Breast epithelium (tissue), 3 donors: Measurements from ENCODE around the gene GARIN5A.

Experiments
- POLR2A ChIP-seq: fragments of 450-650 bp; IDR thresholded peaks from one replicate; pipeline ENCODE4 v1.6.1; 2016; ENCODE audit warnings: antibody characterized with exemption, mild to moderate bottlenecking, moderate library complexity
- POLR2AphosphoS5 ChIP-seq, 3 donors: sonication (generic); formaldehyde crosslinking; IDR thresholded peaks; one replicate each; pipeline ENCODE4 v1.6.1; 2017; ENCODE audit warnings: antibody characterized with exemption in 3 of 3
- TF ChIP-seq, protein P1 (sequence below), 3 donors: fragments of 450-650 bp; IDR thresholded peaks; one replicate each; pipeline ENCODE4 v1.5.1; 2016 to 2017; ENCODE audit warnings: antibody characterized with exemption in 3 of 3, mild to moderate bottlenecking in 3 of 3, moderate library complexity in 3 of 3

DNA sequence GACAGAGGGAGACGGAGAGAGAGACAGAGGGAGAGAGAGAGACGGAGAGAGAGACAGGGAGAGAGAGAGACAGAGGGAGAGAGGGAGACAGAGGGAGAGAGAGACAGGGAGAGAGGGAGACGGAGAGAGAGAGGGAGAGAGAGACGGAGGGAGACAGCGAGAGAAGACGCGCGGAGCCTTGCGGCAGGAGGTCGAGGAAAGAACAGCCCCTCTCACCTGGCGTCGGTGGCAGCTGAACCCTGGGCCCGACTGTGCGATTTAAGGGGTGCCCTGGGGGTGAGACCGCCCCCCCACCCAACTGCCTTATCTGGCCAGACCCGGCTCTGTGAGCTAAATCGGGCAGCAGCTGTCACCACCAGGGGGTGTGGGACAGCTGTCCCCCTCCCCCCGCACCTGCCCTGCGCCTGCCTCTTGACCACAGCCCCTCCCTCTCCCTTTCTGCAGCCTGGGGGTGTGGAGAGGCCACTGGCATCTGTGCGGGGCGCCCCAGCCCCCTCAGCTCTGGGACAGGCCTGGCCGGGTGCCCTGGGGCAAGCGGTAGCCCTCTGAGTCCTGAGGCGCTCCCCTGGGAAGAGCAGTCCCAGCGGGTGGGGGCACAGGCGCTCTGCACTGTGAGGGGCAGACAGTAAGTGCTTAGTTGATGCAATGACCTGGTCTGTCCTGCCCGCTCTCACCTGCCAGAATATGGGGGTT is 23.6 kb upstream of the GARIN5A start:
- TF ChIP-seq, protein P1, sequence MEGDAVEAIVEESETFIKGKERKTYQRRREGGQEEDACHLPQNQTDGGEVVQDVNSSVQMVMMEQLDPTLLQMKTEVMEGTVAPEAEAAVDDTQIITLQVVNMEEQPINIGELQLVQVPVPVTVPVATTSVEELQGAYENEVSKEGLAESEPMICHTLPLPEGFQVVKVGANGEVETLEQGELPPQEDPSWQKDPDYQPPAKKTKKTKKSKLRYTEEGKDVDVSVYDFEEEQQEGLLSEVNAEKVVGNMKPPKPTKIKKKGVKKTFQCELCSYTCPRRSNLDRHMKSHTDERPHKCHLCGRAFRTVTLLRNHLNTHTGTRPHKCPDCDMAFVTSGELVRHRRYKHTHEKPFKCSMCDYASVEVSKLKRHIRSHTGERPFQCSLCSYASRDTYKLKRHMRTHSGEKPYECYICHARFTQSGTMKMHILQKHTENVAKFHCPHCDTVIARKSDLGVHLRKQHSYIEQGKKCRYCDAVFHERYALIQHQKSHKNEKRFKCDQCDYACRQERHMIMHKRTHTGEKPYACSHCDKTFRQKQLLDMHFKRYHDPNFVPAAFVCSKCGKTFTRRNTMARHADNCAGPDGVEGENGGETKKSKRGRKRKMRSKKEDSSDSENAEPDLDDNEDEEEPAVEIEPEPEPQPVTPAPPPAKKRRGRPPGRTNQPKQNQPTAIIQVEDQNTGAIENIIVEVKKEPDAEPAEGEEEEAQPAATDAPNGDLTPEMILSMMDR (IDR thresholded peaks at IDR 0.05), result no peak
- TF ChIP-seq POLR2AphosphoS5 (IDR thresholded peaks at IDR 0.05), result no peak
- TF ChIP-seq POLR2A, result no peak
